WTC11 (cell line): Measurements from ENCODE around the gene TMTC1. TPM values are rescaled to one million over a fixed set of nuclear protein-coding genes. Genes with fewer than 3 reads are reported as not detected.
A peak's percentile ranks its signal among the peaks of the same experiment; 100 is the strongest.

Experiments used
- ATAC-seq: fragments of 200-7000 bp; cut with Tn5 transposase; 2 replicates; pipeline ENCODE4 v1.10.0; 2021; ENCODE audit warnings: mild to moderate bottlenecking, moderate library complexity
- CTCF ChIA-PET: fragments of 300-600 bp; sonication (Branson Sonifier 250); formaldehyde crosslinking; loops from one replicate; lab custom pipeline; 2021; ENCODE audit warnings: antibody characterized with exemption; lab: Charles Lee
- POLR2A ChIA-PET: fragments of 350-600 bp; sonication (Branson Sonifier 250); formaldehyde crosslinking; loops from one replicate; lab custom pipeline; 2021; ENCODE audit warnings: antibody characterized with exemption; lab: Charles Lee
- DNase-seq: peaks from one replicate; pipeline ENCODE4 v3.0.0; 2021; ENCODE audit warnings: low spot score
- H3K27ac Mint-ChIP-seq: 2 replicates; pipeline ENCODE4 v1.8.0; 2021; ENCODE audit warnings: mixed read lengths
- H3K27me3 Mint-ChIP-seq: 2 replicates; pipeline ENCODE4 v1.8.0; 2021; ENCODE audit warnings: low read depth, mild to moderate bottlenecking, moderate library complexity, mixed read lengths
- H3K36me3 Mint-ChIP-seq: 2 replicates; pipeline ENCODE4 v1.8.0; 2021; ENCODE audit warnings: mixed read lengths
- H3K4me1 Mint-ChIP-seq: 2 replicates; pipeline ENCODE4 v1.8.0; 2022; ENCODE audit warnings: mixed read lengths
- H3K4me3 Mint-ChIP-seq: 2 replicates; pipeline ENCODE4 v1.8.0; 2021; ENCODE audit warnings: mild to moderate bottlenecking, moderate library complexity, mixed read lengths
- H3K9me3 Mint-ChIP-seq: 2 replicates; pipeline ENCODE4 v1.8.0; 2021; ENCODE audit warnings: mixed read lengths
- CREM ChIP-seq: sonication (generic); formaldehyde crosslinking; IDR thresholded peaks from 2 replicates; pipeline ENCODE4 v1.8.1; 2022; ENCODE audit warnings: mild to moderate bottlenecking, missing genetic modification reagents, moderate library complexity
- EMX1 ChIP-seq: fragments of 250-450 bp; sonication (Bioruptor Pico); IDR thresholded peaks from 2 replicates; pipeline ENCODE4 v1.8.0; 2021; ENCODE audit warnings: mild to moderate bottlenecking
- FOXK1 ChIP-seq: sonication (generic); formaldehyde crosslinking; IDR thresholded peaks from 2 replicates; pipeline ENCODE4 v1.8.0; 2022; ENCODE audit warnings: mild to moderate bottlenecking, moderate library complexity, missing genetic modification reagents
- HMGA2 ChIP-seq: fragments of 250-450 bp; sonication (Bioruptor Pico); IDR thresholded peaks from 2 replicates; pipeline ENCODE4 v1.4.0; 2021; ENCODE audit warnings: mild to moderate bottlenecking, moderate library complexity
- JAZF1 ChIP-seq: fragments of 250-450 bp; sonication (Bioruptor Pico); IDR thresholded peaks from 2 replicates; pipeline ENCODE4 v1.9.0; 2021; ENCODE audit warnings: moderate library complexity, mild to moderate bottlenecking, inconsistent platforms
- KAT7 ChIP-seq: sonication (generic); formaldehyde crosslinking; IDR thresholded peaks from 2 replicates; pipeline ENCODE4 v1.8.1; 2023; ENCODE audit warnings: missing genetic modification reagents, mild to moderate bottlenecking, borderline replicate concordance
- NFATC4 ChIP-seq: fragments of 250-450 bp; sonication (Bioruptor Pico); IDR thresholded peaks from 2 replicates; pipeline ENCODE4 v1.9.0; 2021; ENCODE audit warnings: mild to moderate bottlenecking
- NFE2L1 ChIP-seq: sonication (generic); formaldehyde crosslinking; IDR thresholded peaks from 2 replicates; pipeline ENCODE4 v1.8.1; 2023; ENCODE audit warnings: missing genetic modification reagents
- NR1H2 ChIP-seq: sonication (generic); formaldehyde crosslinking; IDR thresholded peaks from 2 replicates; pipeline ENCODE4 v1.9.0; 2021; ENCODE audit warnings: mild to moderate bottlenecking, moderate library complexity, missing genetic modification reagents
- RELA ChIP-seq: sonication (generic); formaldehyde crosslinking; IDR thresholded peaks from 2 replicates; pipeline ENCODE4 v1.8.1; 2022; ENCODE audit warnings: missing genetic modification reagents, mild to moderate bottlenecking, borderline replicate concordance
- SMAD4 ChIP-seq: sonication (generic); formaldehyde crosslinking; IDR thresholded peaks from 2 replicates; pipeline ENCODE4 v1.8.0; 2022; ENCODE audit warnings: mild to moderate bottlenecking, missing genetic modification reagents
- SP1 ChIP-seq: sonication (generic); formaldehyde crosslinking; conservative IDR thresholded peaks from 2 replicates; pipeline ENCODE4 v1.8.1; 2022; ENCODE audit warnings: missing genetic modification reagents
- TP53 ChIP-seq: sonication (generic); formaldehyde crosslinking; IDR thresholded peaks from 2 replicates; pipeline ENCODE4 v1.8.1; 2023; ENCODE audit warnings: mild to moderate bottlenecking, missing genetic modification reagents
- ZNF416 ChIP-seq: fragments of 250-450 bp; sonication (Bioruptor Pico); IDR thresholded peaks from 2 replicates; pipeline ENCODE4 v1.9.0; 2021; ENCODE audit warnings: mild to moderate bottlenecking, inconsistent platforms
- total RNA-seq: library from RNA; stranded (reverse); gene quantifications from 3 replicates; pipeline ENCODE4 v1.2.3, GENCODE V29; 2021
- TF ChIP-seq, protein P1 (sequence below): sonication (generic); formaldehyde crosslinking; IDR thresholded peaks from 2 replicates; pipeline ENCODE4 v1.8.1; 2022; ENCODE audit warnings: low read depth, mild to moderate bottlenecking, moderate library complexity, missing genetic modification reagents, borderline replicate concordance
- TF ChIP-seq, protein P2 (sequence below): sonication (generic); formaldehyde crosslinking; IDR thresholded peaks from 2 replicates; pipeline ENCODE4 v1.8.0; 2022; ENCODE audit warnings: mild to moderate bottlenecking, missing genetic modification reagents
- TF ChIP-seq, protein P3 (sequence below): sonication (generic); formaldehyde crosslinking; conservative IDR thresholded peaks from 2 replicates; pipeline ENCODE4 v1.8.1; 2023; ENCODE audit warnings: mild to moderate bottlenecking, low read depth, missing genetic modification reagents, moderate library complexity
- TF ChIP-seq, protein P4 (sequence below): fragments of 250-450 bp; sonication (Bioruptor Pico); IDR thresholded peaks from 2 replicates; pipeline ENCODE4 v1.8.0; 2021; ENCODE audit warnings: mild to moderate bottlenecking
- TF ChIP-seq, protein P5 (sequence below): sonication (generic); formaldehyde crosslinking; IDR thresholded peaks from 2 replicates; pipeline ENCODE4 v1.8.1; 2023; ENCODE audit warnings: mild to moderate bottlenecking, missing genetic modification reagents, moderate library complexity
- TF ChIP-seq, protein P6 (sequence below): fragments of 200-600 bp; IDR thresholded peaks from 2 replicates; pipeline ENCODE4 v1.8.0; 2022; ENCODE audit warnings: antibody characterized with exemption
- TF ChIP-seq, protein P7 (sequence below): sonication (generic); formaldehyde crosslinking; IDR thresholded peaks from 2 replicates; pipeline ENCODE4 v1.8.0; 2022; ENCODE audit warnings: mild to moderate bottlenecking, missing genetic modification reagents

TMTC1 gene
- total RNA-seq, 1 experiment from 2014 or later = 17.3 TPM

DNA sequence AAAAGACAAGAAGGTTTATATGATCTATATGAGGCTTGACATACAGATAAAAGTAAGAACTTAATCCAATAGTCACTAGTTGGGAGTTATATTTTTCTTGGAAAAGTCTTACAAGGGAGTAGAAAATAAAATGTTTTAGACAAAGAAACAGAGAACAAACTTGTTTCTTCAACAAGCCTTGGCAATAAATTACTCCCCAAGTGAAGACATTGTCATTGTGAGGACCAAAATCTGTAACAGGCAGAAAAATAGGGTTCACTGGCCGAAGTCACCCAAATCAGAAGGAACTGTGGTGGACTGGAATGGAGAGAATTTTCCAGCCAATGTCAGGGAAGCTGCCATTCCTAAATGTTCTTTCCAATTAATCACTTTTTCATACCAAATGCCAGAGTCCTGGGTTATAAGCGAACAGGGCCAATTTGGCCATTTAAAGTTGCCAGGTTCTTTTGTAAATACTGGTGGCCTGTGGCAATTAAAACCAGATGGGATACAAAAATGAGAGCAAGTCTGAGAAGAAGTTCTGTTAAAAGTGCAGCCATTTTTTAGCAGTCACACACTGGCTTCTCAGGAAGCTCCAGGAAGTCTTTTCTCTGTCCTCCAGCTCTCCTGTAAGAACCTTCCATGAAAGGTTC, 168.9 kb downstream of the TMTC1 start:
- H3K27ac Mint-ChIP-seq = no peak overlapping the region
- H3K9me3 Mint-ChIP-seq = no peaks in the 10 kb centered on the region; the same call in 1 of the 2 replicates
- H3K4me1 Mint-ChIP-seq = peaks cover 10% of the 10 kb centered on the region
- no peaks in the 10 kb centered on the region for H3K27me3 Mint-ChIP-seq
- CTCF ChIA-PET = no interaction called here
- H3K4me3 Mint-ChIP-seq = no peak overlapping the region
- DNase-seq (no peak), ATAC-seq (no peak)
- no peaks in the 10 kb centered on the region; the same call in 1 of the 2 replicates for H3K36me3 Mint-ChIP-seq
- TF ChIP-seq, protein P1, sequence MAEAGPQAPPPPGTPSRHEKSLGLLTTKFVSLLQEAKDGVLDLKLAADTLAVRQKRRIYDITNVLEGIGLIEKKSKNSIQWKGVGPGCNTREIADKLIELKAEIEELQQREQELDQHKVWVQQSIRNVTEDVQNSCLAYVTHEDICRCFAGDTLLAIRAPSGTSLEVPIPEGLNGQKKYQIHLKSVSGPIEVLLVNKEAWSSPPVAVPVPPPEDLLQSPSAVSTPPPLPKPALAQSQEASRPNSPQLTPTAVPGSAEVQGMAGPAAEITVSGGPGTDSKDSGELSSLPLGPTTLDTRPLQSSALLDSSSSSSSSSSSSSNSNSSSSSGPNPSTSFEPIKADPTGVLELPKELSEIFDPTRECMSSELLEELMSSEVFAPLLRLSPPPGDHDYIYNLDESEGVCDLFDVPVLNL (CRISPR knock-in tag) = no peak
- TF ChIP-seq, protein P2, sequence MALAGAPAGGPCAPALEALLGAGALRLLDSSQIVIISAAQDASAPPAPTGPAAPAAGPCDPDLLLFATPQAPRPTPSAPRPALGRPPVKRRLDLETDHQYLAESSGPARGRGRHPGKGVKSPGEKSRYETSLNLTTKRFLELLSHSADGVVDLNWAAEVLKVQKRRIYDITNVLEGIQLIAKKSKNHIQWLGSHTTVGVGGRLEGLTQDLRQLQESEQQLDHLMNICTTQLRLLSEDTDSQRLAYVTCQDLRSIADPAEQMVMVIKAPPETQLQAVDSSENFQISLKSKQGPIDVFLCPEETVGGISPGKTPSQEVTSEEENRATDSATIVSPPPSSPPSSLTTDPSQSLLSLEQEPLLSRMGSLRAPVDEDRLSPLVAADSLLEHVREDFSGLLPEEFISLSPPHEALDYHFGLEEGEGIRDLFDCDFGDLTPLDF (CRISPR knock-in tag) = no peak
- TF ChIP-seq NFE2L1 (CRISPR knock-in tag) = no peak
- no peak for TF ChIP-seq ZNF416 (CRISPR knock-in tag)
- no peak for TF ChIP-seq NFATC4 (CRISPR knock-in tag)
- POLR2A ChIA-PET = no interaction called here

DNA sequence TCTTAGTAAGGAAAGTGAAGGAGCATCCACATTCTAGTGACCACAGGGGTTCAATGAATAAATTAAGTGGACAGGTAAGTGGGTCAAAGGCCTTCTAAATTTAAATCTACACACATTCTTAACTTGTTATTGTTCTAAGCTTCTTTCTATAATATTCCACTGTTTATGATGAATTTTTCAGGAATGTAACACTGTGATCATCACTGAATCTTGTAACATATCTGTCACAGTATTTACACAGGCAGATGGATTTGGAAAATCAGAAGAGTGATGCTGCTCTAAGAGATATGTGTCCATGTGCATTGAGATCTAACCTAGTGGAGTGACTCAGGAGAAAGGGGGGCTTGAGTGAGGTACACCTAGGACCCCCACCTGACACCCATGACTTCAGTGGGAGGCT, 170.8 kb downstream of the TMTC1 start:
- CTCF ChIA-PET = no interaction called here
- no peaks in the 10 kb centered on the region; the same call in 1 of the 2 replicates for H3K36me3 Mint-ChIP-seq
- peak overlapping the region; percentile 72; the same call in 1 of the 2 replicates for H3K27ac Mint-ChIP-seq

DNA sequence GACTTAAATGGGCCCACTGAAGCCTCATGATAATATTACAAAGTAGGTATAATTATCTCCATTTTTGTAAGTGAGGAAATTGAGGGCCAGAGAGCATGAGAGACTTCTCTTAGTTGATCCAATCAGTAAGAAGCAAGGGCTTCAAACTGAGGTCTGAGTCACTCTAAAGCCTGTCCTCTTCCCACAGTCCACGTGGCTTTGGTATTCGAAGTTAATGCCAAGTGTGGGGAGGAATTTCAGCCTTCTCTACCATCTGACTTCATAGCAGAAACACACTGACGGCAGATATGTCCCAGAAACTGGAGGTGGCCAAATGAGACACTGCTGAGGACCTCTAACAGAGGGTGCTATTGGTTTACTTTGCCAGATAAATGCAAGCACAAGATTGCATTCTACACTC, 171.8 kb downstream of the TMTC1 start:
- no peak for DNase-seq
- ATAC-seq = no peak
- H3K4me3 Mint-ChIP-seq = no peak overlapping the region
- no peak overlapping the region for H3K27ac Mint-ChIP-seq
- ChIA-PET CTCF (no interaction called here), POLR2A (no interaction called here)
- peaks cover 19% of the 10 kb centered on the region for H3K4me1 Mint-ChIP-seq
- H3K9me3 Mint-ChIP-seq = no peaks in the 10 kb centered on the region; the same call in 1 of the 2 replicates
- H3K36me3 Mint-ChIP-seq = no peaks in the 10 kb centered on the region; the same call in 1 of the 2 replicates
- H3K27me3 Mint-ChIP-seq = no peaks in the 10 kb centered on the region
- no peak for TF ChIP-seq CREM
- TF ChIP-seq, protein P3, sequence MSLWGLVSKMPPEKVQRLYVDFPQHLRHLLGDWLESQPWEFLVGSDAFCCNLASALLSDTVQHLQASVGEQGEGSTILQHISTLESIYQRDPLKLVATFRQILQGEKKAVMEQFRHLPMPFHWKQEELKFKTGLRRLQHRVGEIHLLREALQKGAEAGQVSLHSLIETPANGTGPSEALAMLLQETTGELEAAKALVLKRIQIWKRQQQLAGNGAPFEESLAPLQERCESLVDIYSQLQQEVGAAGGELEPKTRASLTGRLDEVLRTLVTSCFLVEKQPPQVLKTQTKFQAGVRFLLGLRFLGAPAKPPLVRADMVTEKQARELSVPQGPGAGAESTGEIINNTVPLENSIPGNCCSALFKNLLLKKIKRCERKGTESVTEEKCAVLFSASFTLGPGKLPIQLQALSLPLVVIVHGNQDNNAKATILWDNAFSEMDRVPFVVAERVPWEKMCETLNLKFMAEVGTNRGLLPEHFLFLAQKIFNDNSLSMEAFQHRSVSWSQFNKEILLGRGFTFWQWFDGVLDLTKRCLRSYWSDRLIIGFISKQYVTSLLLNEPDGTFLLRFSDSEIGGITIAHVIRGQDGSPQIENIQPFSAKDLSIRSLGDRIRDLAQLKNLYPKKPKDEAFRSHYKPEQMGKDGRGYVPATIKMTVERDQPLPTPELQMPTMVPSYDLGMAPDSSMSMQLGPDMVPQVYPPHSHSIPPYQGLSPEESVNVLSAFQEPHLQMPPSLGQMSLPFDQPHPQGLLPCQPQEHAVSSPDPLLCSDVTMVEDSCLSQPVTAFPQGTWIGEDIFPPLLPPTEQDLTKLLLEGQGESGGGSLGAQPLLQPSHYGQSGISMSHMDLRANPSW (CRISPR knock-in tag) = no peak
- TF ChIP-seq, protein P4, sequence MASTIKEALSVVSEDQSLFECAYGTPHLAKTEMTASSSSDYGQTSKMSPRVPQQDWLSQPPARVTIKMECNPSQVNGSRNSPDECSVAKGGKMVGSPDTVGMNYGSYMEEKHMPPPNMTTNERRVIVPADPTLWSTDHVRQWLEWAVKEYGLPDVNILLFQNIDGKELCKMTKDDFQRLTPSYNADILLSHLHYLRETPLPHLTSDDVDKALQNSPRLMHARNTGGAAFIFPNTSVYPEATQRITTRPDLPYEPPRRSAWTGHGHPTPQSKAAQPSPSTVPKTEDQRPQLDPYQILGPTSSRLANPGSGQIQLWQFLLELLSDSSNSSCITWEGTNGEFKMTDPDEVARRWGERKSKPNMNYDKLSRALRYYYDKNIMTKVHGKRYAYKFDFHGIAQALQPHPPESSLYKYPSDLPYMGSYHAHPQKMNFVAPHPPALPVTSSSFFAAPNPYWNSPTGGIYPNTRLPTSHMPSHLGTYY (CRISPR knock-in tag) = no peak
- TF ChIP-seq HMGA2 (CRISPR knock-in tag) = no peak
- no peak for TF ChIP-seq KAT7 (CRISPR knock-in tag)
- TF ChIP-seq, protein P5, sequence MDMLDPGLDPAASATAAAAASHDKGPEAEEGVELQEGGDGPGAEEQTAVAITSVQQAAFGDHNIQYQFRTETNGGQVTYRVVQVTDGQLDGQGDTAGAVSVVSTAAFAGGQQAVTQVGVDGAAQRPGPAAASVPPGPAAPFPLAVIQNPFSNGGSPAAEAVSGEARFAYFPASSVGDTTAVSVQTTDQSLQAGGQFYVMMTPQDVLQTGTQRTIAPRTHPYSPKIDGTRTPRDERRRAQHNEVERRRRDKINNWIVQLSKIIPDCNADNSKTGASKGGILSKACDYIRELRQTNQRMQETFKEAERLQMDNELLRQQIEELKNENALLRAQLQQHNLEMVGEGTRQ (CRISPR knock-in tag) = no peak
- no peak for TF ChIP-seq SP1
- TF ChIP-seq FOXK1 (CRISPR knock-in tag) = no peak
- TF ChIP-seq NFE2L1 (CRISPR knock-in tag) = no peak
- TF ChIP-seq RELA (CRISPR knock-in tag) = no peak

More for the DNA sequence above, 170.8 kb downstream of the TMTC1 start:
- Mint-ChIP-seq H3K4me3 (no peak overlapping the region), H3K9me3 (no peaks in the 10 kb centered on the region; the same call in 1 of the 2 replicates), H3K27me3 (no peaks in the 10 kb centered on the region)
- DNase-seq (no peak), ATAC-seq (no peak)
- POLR2A ChIA-PET = no interaction called here
- TF ChIP-seq, protein P6, sequence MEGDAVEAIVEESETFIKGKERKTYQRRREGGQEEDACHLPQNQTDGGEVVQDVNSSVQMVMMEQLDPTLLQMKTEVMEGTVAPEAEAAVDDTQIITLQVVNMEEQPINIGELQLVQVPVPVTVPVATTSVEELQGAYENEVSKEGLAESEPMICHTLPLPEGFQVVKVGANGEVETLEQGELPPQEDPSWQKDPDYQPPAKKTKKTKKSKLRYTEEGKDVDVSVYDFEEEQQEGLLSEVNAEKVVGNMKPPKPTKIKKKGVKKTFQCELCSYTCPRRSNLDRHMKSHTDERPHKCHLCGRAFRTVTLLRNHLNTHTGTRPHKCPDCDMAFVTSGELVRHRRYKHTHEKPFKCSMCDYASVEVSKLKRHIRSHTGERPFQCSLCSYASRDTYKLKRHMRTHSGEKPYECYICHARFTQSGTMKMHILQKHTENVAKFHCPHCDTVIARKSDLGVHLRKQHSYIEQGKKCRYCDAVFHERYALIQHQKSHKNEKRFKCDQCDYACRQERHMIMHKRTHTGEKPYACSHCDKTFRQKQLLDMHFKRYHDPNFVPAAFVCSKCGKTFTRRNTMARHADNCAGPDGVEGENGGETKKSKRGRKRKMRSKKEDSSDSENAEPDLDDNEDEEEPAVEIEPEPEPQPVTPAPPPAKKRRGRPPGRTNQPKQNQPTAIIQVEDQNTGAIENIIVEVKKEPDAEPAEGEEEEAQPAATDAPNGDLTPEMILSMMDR = no peak
- TF ChIP-seq TP53 (no peak), EMX1 (CRISPR knock-in tag) (no peak), JAZF1 (CRISPR knock-in tag) (no peak), SMAD4 (CRISPR knock-in tag) (no peak), NR1H2 (no peak), RELA (CRISPR knock-in tag) (no peak)
- TF ChIP-seq, protein P7, sequence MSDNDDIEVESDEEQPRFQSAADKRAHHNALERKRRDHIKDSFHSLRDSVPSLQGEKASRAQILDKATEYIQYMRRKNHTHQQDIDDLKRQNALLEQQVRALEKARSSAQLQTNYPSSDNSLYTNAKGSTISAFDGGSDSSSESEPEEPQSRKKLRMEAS (CRISPR knock-in tag) = no peak
- TF ChIP-seq, all 79 proteins: peak for 0
- H3K4me1 Mint-ChIP-seq = peaks cover 19% of the 10 kb centered on the region
